PC-9 (cell line): ENCODE measurements around the gene TSPAN18.

Experiments used
- CTCF ChIP-seq: fragments of 200-600 bp; sonication (generic); conservative IDR thresholded peaks from 2 replicates; pipeline ENCODE4 v1.6.1; 2017; ENCODE audit warnings: mixed run types, antibody characterized with exemption, mild to moderate bottlenecking, moderate library complexity
- EZH2 ChIP-seq: fragments of 200-600 bp; sonication (generic); IDR thresholded peaks from 2 replicates; pipeline ENCODE4 v1.8.0; 2017; ENCODE audit warnings: antibody characterized with exemption, low read depth

DNA sequence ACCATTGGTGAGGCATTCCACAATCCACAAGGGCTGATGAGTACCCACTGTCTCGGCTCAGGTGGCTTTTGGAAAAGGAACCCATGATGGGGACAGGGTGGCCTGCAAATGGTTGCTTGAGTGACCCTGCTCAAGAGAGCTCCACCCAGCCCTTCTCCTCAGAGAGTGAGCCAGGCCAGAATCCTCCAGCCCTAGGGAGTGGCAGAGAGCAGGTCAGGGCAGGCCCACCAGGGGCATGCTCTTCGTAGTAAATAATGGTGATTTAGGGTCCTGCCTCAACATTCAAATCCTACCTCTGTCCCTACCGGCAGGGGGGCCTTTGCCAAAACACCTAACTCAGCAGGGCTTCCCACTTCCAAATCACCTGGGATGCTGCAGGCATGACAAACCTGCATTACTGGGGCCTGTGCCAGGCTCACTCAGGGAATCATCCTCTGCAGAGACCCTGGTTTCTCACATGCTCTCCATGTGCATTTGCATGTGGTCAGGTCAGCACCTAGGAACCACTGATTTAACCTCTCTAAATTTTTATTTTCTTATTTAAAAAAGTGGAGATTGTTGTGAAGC lies 241.3 kb downstream of the TSPAN18 start:
- TF ChIP-seq CTCF = no peak
- TF ChIP-seq EZH2 = no peak
